ENCODE data around the gene MYO5A.
A peak's percentile ranks its signal among the peaks of the same experiment; 100 is the strongest.
"Not testable (repeated sequence)": the region's sequence is repeated elsewhere in the genome, so short reads cannot be mapped to it uniquely, and the experiment has no call there.

Gene MYO5A

GRCh38 chr15:52537459-52537858, 8.8 kb upstream of the MYO5A start:
- DNase-seq = no peak

- no peak for DNase-seq
Observed at GRCh38 chr15:52532427-52532826, 3.7 kb upstream of the MYO5A start.

GRCh38 chr15:52529940-52530339, 1.3 kb upstream of the MYO5A start:
- no peak for DNase-seq

GRCh38 chr15:52529341-52529924, 753 bp upstream of the MYO5A start:
- peak; percentile 73 for DNase-seq

DNA sequence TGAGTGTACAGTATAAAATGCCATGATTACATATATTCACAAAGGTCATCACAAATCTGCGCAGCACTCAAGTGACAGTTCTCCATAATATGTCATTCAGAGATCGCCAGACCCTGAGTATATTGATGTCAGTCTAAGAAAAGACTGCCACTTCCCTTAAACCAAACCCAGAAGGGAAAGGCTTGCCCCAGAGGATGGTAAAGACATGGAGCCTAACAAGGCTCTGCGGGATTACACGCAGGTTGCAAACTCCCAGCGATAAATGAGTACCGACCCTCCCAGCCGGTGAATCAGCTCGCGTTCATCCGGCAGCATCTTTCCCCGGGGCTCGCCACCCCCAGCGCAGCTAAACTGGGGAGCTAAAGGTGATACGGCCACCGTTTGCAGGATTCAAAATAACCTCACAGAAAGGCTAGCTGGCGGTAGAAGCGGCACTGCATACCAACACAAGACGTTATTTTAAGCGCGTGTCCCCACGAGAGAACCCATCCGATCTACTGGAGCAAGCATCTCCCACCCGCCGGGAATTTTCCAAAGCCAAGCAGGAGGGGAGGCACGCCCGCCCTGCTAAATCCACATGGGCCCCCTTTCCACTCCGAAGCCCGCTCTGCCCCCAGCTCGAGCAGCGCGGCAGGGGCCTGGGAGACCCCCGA, 643 bp downstream of the MYO5A start:
- DNase-seq = peak; percentile 82

GRCh38 chr15:52527196-52527910, 1.3 kb downstream of the MYO5A start:
- no peak for DNase-seq

DNA sequence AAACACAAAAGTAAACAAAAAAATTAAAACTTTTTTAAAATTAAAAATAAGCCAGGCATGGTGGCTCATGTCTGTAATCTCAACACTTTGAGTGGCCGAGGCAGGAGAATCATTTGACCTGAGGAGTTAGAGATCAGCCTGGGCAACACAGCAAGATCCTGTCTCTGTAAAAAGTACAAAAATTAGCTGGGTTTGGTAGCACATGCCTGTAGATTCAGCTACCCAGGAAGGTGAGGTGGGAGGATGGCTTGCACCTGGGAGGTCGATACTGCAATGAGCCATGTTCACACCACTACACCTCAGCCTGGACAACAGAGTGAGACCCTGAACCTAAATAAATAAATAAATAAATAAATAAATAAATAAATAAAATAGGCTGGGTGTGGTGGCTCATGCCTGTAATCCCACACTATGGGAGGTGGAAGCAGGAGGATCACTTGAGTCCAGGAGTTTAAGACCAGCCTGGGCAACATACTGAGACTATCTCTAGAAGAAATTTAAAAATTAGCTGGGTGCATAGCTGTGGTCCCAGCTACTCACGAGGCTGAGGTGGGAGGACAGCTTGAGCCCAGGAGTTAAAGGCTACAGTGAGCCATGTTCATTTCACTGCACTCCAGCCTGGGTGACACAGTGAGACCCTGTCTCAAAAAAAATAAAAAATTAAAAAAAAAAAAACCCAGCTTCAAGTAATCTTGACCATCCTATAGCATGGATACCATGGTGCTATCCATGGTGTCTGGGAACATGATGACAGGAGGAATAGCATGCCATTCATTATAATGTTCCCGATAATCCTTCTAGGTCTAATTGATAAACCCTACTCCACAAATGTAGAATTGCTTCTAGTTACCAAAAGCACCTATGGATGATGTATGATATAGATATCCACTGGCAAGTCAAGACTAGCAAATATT, 4.2 kb downstream of the MYO5A start:
- no peak for DNase-seq

DNA sequence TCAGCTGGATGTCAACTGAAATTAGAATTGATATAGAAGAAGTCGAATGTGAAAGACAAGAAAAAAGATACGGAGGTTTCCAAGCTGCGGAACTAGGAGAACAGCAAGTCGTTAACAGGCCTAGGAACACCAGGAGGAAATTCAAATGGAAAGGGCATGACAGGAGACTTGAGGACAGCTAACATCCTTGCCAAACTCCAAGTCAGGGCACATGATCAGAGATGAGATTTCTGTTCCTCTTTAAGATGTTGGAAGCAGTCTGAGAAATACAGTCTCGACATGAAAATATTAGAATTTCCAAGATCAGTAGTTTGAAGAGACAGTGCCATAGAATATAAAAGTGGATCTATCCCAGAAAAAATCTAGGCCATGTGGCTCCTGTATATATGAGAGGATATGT, 5.0 kb downstream of the MYO5A start:
- no peak for DNase-seq

DNA sequence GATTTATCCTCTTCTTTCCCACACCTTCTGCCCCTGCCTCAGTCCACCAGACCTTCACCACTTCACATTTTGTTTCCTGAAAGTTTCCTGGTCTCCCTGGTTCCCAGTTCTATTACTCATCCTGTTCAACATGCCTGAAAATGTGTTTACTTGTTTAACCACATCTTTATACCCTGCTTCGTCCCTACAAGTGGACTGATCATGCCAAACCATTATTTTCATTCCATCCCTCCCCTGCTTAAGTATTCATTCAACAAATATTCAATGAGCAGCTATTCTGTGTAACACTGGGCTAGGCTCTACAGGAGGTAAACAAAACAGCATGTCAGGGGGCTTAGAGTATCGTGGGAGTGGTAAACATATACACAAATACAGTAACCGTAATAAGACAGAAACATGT, 5.5 kb downstream of the MYO5A start:
- DNase-seq = no peak

DNA sequence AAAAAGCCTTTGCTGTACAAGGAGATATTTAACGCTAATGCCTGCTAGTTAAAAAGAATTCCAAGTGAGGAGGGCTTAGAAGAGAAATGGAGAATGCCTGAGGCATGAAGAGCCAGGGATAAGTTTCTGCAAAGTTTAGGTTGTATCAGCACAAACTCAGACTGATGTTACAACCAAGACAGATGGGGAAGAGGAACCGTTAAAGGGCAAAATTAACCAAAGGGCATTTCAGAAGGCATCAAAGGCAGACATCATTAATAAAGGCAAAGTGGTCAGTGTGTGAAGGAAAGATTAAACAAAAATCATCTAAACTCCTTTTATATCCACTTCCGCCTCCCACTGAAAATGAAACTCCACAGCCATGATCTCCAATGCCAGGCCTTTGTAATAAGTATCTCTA, 7.0 kb downstream of the MYO5A start:
- DNase-seq = no peak

GRCh38 chr15:52520421-52520820, 8.3 kb downstream of the MYO5A start:
- DNase-seq = no peak

DNA sequence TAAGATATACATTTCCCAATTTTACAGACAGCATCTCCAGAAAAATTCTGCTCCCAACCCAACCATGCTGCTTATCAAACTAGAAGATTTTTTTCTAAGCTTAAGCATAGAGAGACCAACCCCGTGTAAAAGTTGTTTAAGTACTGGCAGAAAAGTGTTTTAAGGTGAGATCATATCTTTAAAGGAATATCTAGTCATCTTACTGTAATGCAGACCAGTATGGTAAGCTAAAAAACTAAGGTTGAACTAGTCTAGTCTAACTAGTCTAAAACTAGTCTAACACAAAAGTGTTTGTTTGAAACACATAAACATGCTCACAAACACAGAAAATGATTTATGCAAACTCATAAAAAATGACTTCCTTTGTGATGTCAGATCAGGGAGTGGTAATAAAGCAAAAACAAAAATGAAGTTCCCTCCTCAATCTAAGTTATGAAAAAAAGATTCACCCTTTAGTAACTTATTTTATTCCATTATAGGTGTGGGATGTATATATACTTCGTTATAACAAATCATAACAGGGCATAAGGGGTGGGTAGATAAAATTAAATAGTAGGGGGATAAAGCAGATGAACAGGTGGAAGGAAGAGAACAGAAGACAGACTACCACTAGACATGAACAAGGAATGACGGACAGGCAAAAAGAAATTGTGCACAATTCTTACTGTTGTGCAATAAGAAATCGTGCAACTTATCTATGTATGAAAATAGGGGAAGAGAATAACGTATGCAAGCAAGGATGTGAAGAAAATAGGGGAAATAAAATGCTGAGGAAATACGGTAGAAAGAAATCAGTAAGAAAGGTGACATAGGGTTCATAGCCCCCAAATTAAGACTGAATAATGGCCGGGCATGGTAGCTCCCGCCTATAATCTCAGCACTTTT, 10.0 kb downstream of the MYO5A start:
- DNase-seq = no peak

- no peak for DNase-seq
Observed at GRCh38 chr15:52517014-52517413, 11.7 kb downstream of the MYO5A start.

GRCh38 chr15:52515343-52515742, 13.3 kb downstream of the MYO5A start:
- DNase-seq = no peak

GRCh38 chr15:52514482-52514881, 14.2 kb downstream of the MYO5A start:
- no peak for DNase-seq

GRCh38 chr15:52512869-52513268, 15.8 kb downstream of the MYO5A start:
- not testable (repeated sequence) for DNase-seq

- DNase-seq = no peak
Observed at GRCh38 chr15:52511084-52511483, 17.6 kb downstream of the MYO5A start.

- DNase-seq = no peak
Observed at GRCh38 chr15:52509500-52510245, 19.0 kb downstream of the MYO5A start.

DNA sequence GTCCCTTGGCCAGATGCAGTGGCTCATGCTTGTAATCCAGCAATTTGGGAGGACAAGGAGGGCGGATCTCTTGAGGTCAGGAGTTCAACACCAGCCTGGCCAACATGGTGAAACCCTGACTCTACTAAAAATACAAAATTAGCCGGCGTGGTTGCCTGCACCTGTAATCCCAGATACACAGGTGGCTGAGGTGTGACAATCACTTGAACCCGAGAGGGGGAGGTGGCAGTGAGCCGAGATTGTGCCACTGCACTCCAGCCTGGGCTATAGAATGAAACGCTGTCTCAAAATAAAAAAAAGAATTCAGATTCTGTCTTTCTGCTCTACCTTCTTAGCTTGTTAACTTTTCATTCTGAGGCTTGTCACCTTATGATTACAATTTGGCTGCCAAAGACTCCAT, 22.1 kb downstream of the MYO5A start:
- no peak for DNase-seq

GRCh38 chr15:52505151-52505550, 23.5 kb downstream of the MYO5A start:
- DNase-seq = no peak

DNA sequence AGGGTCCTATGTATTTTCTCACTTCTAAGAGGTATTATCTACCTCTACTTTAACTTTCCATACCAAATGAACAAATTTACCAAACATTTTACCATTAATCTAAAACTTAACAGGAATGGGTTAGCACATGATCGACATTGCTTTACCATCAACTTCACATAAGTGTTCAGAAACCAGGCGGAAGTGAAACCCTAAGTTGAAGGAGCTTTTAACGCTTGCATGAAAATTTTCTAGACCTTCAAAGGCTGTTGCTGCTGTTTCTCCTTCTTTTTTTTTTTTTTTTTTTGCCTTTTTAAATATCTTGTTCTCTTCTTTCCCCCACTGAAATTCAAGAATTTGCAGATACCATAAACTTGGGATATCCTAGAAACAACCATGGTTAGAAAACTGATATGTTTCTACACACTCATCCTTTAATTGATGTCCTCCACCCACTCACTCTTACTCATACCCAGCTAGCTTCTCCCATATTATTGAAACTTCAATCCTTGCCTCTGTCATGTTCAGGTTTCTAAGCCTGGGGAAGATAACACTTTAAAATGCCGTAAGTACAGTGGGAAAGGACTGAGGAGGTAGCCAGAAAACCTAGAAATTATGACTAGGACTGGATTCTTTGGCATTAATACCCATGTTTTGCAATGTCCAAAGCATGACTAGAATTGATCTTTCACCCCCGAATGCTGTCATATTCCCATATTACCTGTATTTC, 24.7 kb downstream of the MYO5A start:
- DNase-seq = no peak
